ENCODE data around the gene ADGRG4. TPM values are rescaled to one million over a fixed set of nuclear protein-coding genes. Genes with fewer than 3 reads are reported as not detected.

The ADGRG4 gene
- total RNA-seq, 2 donors from 2014 or later, result 0.03 TPM; not detected in 1

- TF ChIP-seq CTCF (IDR thresholded peaks at IDR 0.05), result no peak
- no peaks in the 10 kb centered on the region for H3K27me3 ChIP-seq
- intact Hi-C loops (cut with DNase I), result no loop called here
- H3K36me3 ChIP-seq, result no peaks in the 10 kb centered on the region
- no peaks in the 10 kb centered on the region for H3K4me1 ChIP-seq
- H3K4me3 ChIP-seq, result no peak overlapping the region
- no peak for DNase-seq
- H3K9me3 ChIP-seq, result no peaks in the 10 kb centered on the region
- no peak overlapping the region for H3K9ac ChIP-seq (ENCODE audit: low read depth in 2 of 2, low read length in 2 of 2)
- no peak overlapping the region for H3K27ac ChIP-seq
Measured at GRCh38 chrX:136456133-136456532, 155.4 kb downstream of the ADGRG4 start.

- no peak overlapping the region for H3K4me3 ChIP-seq
- H3K27me3 ChIP-seq, result no peaks in the 10 kb centered on the region
- no peak for DNase-seq
- no peaks in the 10 kb centered on the region for H3K4me1 ChIP-seq
- no peaks in the 10 kb centered on the region for H3K9me3 ChIP-seq
- H3K9ac ChIP-seq (ENCODE audit: low read depth in 2 of 2, low read length in 2 of 2), result no peak overlapping the region
- H3K27ac ChIP-seq, result no peak overlapping the region
- intact Hi-C loops (cut with DNase I), result no loop called here
- H3K36me3 ChIP-seq, result no peaks in the 10 kb centered on the region
- TF ChIP-seq CTCF (IDR thresholded peaks at IDR 0.05), result no peak
Measured at GRCh38 chrX:136457303-136457917, 156.6 kb downstream of the ADGRG4 start.

- DNase-seq, result no peak
- Histone ChIP-seq H3K36me3 (no peaks in the 10 kb centered on the region), H3K4me1 (no peaks in the 10 kb centered on the region), H3K9ac (ENCODE audit: low read depth in 2 of 2, low read length in 2 of 2) (no peak overlapping the region), H3K27me3 (no peaks in the 10 kb centered on the region), H3K9me3 (no peaks in the 10 kb centered on the region), H3K4me3 (no peak overlapping the region), H3K27ac (no peak overlapping the region)
- intact Hi-C loops (cut with DNase I), result no loop called here
- TF ChIP-seq CTCF (IDR thresholded peaks at IDR 0.05), result no peak
Measured at GRCh38 chrX:136464589-136464988, 163.8 kb downstream of the ADGRG4 start.

Other genes with a start within 250 kb of the ADGRG4 start
- gene FHL1, start 153.4 kb upstream of the ADGRG4 start, total RNA-seq, result 100 to 1,000 TPM in 1 of 2 donors, 10 to 100 TPM in 1; 20.0 to 176 TPM
- 1 to 10 TPM; 2.8 to 2.9 TPM for gene MAP7D3, start 49.6 kb upstream of the ADGRG4 start, total RNA-seq
- gene BRS3, start 187.0 kb downstream of the ADGRG4 start, total RNA-seq, result not detected
- gene HTATSF1, start 196.6 kb downstream of the ADGRG4 start, total RNA-seq, result 10 to 100 TPM; 30.6 to 35.9 TPM
- gene VGLL1, start 231.3 kb downstream of the ADGRG4 start, total RNA-seq, result not detected